Fibroblast of the conjunctiva (primary cell): ENCODE results near the gene KCNK17.
"Not testable (repeated sequence)": the region's sequence is repeated elsewhere in the genome, so short reads cannot be mapped to it uniquely, and the experiment has no call there.

Experiments used
- DNase-seq: peaks from one replicate; pipeline ENCODE4 v3.0.0-alpha.2; 2010; ENCODE audit warnings: low read depth

Gene KCNK17

DNA sequence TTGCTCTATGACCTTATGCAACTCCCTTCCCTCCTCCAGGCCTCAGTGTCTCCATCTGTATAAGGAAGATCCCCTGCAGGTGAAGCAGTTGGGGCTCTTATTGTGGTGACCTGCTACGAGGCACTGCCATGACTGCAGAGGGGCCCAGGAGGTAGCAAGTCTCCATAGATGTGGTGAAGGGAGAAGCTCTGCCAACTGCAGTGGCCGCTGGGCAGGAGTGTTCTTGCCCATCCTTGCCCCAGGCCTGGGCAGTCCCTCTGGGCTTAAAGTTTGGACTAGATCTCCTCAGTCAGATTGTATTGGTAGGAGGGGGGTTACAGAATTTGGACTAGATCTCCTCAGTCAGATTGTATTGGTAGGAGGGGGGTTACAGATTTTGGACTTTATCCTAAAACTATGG is 12.2 kb downstream of the KCNK17 start:
- no peak for DNase-seq

GRCh38 chr6:39301606-39302005 is 12.6 kb downstream of the KCNK17 start:
- DNase-seq, result no peak

DNA sequence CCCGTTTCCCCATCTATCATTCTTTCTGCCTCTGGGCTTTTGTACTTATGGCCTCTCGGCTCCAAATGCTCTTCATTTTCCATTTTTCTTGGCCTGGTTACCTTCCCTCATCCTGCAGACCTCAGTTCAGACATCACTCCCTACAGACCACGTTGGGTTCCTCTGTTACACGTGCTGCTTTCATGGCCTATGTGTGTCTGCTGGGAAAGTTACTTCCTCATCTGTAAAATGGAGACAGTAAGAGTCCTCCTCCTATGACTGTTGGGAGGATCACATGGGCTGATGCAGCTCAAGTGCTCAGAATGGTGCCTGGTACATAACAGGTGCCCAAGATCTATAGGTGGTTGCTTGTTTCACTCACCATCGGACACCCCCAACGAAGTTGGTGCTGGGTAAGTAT is 13.5 kb downstream of the KCNK17 start:
- DNase-seq, result no peak

GRCh38 chr6:39298061-39298460 is 16.2 kb downstream of the KCNK17 start:
- no peak for DNase-seq

GRCh38 chr6:39296745-39297640 is 17.2 kb downstream of the KCNK17 start:
- DNase-seq, result peak; percentile 62

DNA sequence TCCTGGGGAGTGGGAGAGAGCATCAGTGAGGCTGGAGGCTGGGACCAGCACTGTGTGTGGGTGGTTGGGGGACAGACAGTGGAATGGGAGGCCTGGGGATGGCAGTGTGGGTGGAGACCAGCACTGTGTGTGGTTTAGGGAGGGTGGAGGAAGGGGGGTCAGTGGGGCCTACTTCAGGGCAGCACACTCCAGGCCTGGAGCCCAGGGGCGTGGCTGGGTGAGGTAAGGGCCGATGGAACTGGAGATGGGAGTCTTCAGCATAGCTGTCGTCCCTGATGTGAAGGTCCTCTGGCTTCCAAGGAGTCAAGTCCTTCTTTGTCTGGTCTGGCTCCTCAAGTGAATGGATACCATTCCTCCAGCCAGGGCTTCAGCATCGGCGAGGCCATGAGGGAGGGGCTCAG is 18.6 kb downstream of the KCNK17 start:
- peak; percentile 14 for DNase-seq

DNA sequence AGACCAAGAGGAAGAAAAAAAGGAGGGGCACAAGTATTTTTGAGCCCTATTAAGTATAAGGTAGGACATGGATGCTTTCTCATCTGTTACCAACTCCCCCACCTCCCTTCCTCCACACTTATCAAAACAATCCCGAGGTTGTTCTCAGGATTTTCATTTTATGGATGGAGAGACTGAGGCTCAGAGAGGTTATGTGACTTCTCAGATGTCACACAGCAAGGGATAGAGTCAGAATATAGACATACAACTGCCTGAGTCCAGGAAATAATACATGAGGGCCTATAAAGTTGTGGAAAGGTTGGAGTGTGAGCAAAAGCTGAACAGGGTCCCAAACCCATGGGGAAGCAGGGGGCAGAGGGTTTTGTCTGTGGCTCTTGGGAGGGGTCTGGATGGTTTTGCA is 19.3 kb downstream of the KCNK17 start:
- DNase-seq, result no peak

GRCh38 chr6:39294133-39294532 is 20.1 kb downstream of the KCNK17 start:
- DNase-seq, result no peak

- no peak for DNase-seq
Measured at GRCh38 chr6:39292637-39293036, 21.6 kb downstream of the KCNK17 start.

GRCh38 chr6:39289490-39289889 is 24.7 kb downstream of the KCNK17 start:
- no peak for DNase-seq

DNA sequence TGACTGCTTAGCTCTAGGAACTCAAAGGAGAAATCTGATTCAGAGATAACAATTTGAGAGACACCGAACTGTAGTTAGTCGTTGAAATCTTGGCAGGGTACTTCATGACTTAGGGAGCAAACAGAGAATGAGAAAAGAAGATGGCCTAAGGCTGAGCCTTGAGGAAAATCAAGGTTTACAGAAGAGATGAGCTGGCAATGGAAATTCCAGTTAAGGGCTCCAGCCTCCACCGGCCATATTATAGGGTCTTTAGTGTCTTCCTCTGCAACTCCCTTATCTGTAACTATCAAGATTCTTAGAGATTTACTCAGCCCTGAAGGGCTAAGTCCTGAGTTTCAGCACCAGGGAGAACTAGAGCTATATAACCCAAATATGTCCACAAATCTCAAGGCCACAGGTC is 26.6 kb downstream of the KCNK17 start:
- no peak for DNase-seq

DNA sequence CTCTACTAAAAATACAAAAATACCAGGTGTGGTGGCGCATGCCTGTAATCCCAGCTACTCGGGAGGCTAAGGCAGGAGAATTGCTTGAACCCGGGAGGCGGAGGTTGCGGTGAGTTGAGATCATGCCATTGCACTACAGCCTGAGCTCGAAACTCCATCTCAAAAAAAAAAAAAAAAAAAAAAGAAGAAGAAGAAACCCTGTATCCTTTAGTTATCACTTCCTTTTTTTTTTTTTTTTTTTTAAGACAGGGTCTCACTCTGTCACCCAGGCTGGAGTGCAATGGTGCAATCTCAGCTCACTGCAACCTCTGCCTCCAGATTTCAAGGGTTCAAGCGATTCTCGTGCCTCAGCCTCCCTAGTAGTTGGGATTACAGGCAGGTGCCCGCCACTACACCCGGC is 27.6 kb downstream of the KCNK17 start:
- DNase-seq, result not testable (repeated sequence)

DNA sequence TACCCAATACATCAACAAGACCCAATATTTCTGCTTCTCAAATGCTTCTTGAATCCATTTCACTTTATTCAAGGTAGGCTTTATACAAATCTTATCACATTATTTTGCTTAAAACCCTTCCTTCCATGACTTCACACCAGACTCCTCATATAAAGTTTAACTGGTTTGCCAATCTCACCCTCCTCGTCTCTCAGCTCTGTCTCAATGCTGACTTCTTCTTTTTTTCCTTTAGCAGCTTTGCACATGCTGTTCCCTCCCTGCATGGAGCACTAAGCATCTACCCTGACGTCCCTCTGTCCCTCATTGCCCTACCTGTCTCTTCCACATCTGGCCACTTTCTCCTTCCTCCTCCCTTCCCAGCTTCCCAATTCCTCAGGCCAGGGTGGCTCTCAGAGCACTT is 31.4 kb downstream of the KCNK17 start:
- DNase-seq, result no peak

- no peak for DNase-seq
Measured at GRCh38 chr6:39281312-39281980, 32.8 kb downstream of the KCNK17 start.

DNA sequence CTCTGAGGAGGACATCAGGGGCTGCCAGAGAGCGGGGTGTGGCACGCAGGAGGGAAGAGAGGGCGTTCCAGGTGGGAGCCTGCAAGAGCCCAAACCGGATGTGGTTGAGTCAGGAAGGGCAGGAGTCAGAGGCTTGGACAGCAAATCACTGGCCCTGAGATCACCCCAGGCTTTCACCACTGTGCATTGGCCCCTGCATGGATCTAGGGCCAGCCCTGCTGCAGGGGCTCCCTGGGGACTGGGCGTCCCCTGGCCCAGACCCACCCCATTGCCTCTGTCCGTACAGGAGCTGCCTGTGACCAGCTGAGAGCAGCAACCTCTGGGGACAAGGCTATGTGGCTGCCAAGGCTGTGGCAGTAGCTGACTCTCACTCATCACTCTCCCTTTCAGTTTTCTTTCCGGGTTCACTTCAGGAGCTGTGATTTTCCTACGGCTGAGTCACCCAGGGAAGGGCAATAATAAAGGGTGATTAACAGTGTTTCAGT is 33.9 kb downstream of the KCNK17 start:
- DNase-seq, result no peak

- DNase-seq, result no peak
Measured at GRCh38 chr6:39279539-39279938, 34.7 kb downstream of the KCNK17 start.

GRCh38 chr6:39276379-39276995 is 37.7 kb downstream of the KCNK17 start:
- DNase-seq, result no peak

- no peak for DNase-seq
Measured at GRCh38 chr6:39274903-39275302, 39.3 kb downstream of the KCNK17 start.

DNA sequence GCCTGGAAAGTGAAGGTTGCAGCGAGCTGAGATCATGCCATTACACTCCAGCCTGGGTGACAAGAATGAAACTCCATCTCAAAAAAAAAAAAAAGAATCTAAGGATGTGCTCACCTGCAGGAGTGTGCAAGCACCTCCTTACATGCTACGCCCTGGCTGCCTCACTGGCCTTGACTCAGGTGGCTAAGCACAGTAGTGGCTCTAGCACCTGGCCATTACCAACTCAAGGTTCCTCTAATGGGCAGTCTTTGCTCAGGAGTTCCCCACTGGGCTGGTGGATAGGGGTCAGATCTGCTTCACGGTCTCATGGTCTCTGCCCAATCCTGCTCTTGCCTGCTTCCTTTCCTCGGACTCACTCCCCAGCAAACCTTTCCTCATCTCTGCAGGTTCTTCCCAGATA is 39.7 kb downstream of the KCNK17 start:
- no peak for DNase-seq

DNA sequence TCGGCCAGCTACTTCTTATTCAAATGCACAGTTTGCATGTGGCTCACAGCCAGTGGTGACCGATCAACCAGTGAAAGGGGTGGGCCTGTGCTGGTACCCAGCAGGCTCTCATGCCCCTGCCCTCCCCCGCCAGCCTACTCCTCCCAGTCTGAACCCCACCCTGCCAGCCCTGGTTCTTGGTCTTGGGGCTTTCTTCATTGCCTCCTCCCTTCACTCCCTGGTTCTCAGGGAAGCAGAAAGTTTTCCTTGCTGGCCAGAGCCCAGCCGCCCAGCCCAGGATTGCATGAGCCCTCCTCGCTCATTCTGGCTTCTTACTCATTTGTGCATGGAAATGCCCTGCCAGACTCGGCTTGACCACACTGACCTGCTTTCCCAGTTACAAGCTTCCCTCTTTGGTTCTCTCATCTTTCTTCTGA is 40.8 kb downstream of the KCNK17 start:
- no peak for DNase-seq

- DNase-seq, result no peak
Measured at GRCh38 chr6:39269961-39270360, 44.3 kb downstream of the KCNK17 start.

GRCh38 chr6:39268721-39269120 is 45.5 kb downstream of the KCNK17 start:
- no peak for DNase-seq

DNA sequence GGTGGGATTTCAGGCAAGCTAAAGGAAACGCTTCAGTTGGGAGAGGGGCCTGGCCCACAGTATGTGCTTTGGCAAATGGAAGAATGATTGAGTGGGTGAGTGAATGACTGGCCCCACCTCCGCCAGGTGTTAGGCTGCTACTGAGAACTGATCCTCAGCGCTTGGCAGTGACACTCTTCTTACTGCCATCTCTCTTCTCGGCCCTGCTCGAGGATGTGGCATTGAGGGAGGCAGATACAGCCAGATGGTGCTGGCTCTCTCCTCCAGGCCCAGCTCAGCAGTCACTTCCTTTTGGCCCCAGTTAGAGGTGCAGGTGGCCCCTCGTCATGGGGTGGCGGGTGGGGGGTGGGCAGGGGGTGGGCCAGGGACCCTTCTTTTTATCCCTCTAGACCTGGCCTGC is 46.0 kb downstream of the KCNK17 start:
- no peak for DNase-seq
